Keratinocyte (primary cell): ENCODE data around the gene SULF2. TPM values are rescaled to one million over a fixed set of nuclear protein-coding genes. Genes with fewer than 3 reads are reported as not detected.

ENCODE experiments used
- DNase-seq: peaks from one replicate; pipeline ENCODE4 v3.0.0-alpha.2; 2011; ENCODE audit warnings: low read depth, missing footprints, low spot score
- FAIRE-seq: peaks from 2 replicates; lab custom pipeline; 2011; peaks lifted over from hg19 to GRCh38; lab: Jason Lieb, UNC
- H2AFZ ChIP-seq: 2 replicates; pipeline ENCODE4 v1.6.0; 2012; ENCODE audit warnings: low read length, control low read depth, inconsistent platforms; ENCODE audit not compliant: control insufficient read depth
- H3K27ac ChIP-seq: 2 replicates; pipeline ENCODE4 v1.5.1; 2011; ENCODE audit warnings: low read length; ENCODE audit not compliant: control insufficient read depth, insufficient read depth
- H3K27me3 ChIP-seq: 3 replicates; pipeline ENCODE4 v1.6.0; 2011; ENCODE audit warnings: low read length; ENCODE audit not compliant: control insufficient read depth, insufficient read depth; ENCODE audit errors: extremely low read depth
- H3K36me3 ChIP-seq, 2 experiments: 2 replicates in 1 of 2; 3 replicates in 1 of 2; pipeline ENCODE4 v1.5.1; 2011; ENCODE audit warnings: low read length in 2 of 2, mild to moderate bottlenecking in 1 of 2; ENCODE audit not compliant: control insufficient read depth in 2 of 2, insufficient read depth in 2 of 2; ENCODE audit errors: extremely low read depth in 1 of 2
- H3K4me1 ChIP-seq: 3 replicates; pipeline ENCODE4 v1.5.1; 2011; ENCODE audit warnings: low read length; ENCODE audit not compliant: control insufficient read depth, insufficient read depth; ENCODE audit errors: extremely low read depth
- H3K4me2 ChIP-seq: 3 replicates; pipeline ENCODE4 v1.6.0; 2011; ENCODE audit warnings: low read depth, low read length; ENCODE audit not compliant: control insufficient read depth, insufficient read depth; ENCODE audit errors: extremely low read depth
- H3K4me3 ChIP-seq, 3 experiments: fragments of 200-600 bp in 1 of 3; sonication (generic) in 1 of 3; 2 replicates in 2 of 3; 3 replicates in 1 of 3; pipeline ENCODE4 v1.5.1; 2011 to 2016; ENCODE audit warnings: low read length in 3 of 3, mild to moderate bottlenecking in 3 of 3, control low read depth in 2 of 3, inconsistent platforms in 1 of 3, low read depth in 1 of 3, mixed read lengths in 1 of 3, mixed run types in 1 of 3, moderate library complexity in 1 of 3; ENCODE audit not compliant: control insufficient read depth in 2 of 3, insufficient read depth in 2 of 3; ENCODE audit errors: extremely low read depth in 1 of 3
- H3K79me2 ChIP-seq: 2 replicates; pipeline ENCODE4 v1.6.0; 2012; ENCODE audit warnings: low read length; ENCODE audit not compliant: control insufficient read depth, insufficient read depth
- H3K9ac ChIP-seq: 3 replicates; pipeline ENCODE4 v1.6.0; 2011; ENCODE audit warnings: low read length; ENCODE audit not compliant: control insufficient read depth, insufficient read depth; ENCODE audit errors: extremely low read depth
- H3K9me1 ChIP-seq: 3 replicates; pipeline ENCODE4 v1.6.0; 2011; ENCODE audit warnings: low read length; ENCODE audit not compliant: control insufficient read depth, insufficient read depth; ENCODE audit errors: extremely low read depth
- H3K9me3 ChIP-seq: 2 replicates; pipeline ENCODE4 v1.5.1; 2012; ENCODE audit warnings: low read depth, low read length; ENCODE audit not compliant: control insufficient read depth
- H4K20me1 ChIP-seq: 3 replicates; pipeline ENCODE4 v1.6.0; 2011; ENCODE audit warnings: low read length; ENCODE audit not compliant: control insufficient read depth, insufficient read depth; ENCODE audit errors: extremely low read depth
- CTCF ChIP-seq, 3 experiments: IDR thresholded peaks in 1 of 3; conservative IDR thresholded peaks in 1 of 3; optimal IDR thresholded peaks in 1 of 3; 2 replicates in 2 of 3; 3 replicates in 1 of 3; pipeline versions ENCODE3 to v1.5.1; 2011; ENCODE audit warnings: low read length in 3 of 3, mild to moderate bottlenecking in 3 of 3, moderate library complexity in 2 of 3, control low read depth in 1 of 3, inconsistent platforms in 1 of 3; ENCODE audit not compliant: insufficient read depth in 2 of 3; ENCODE audit errors: extremely low read depth in 1 of 3
- EZH2 ChIP-seq: IDR thresholded peaks from one replicate; pipeline ENCODE4 v1.6.1; 2012; ENCODE audit warnings: inconsistent platforms, mild to moderate bottlenecking, low read length, moderate library complexity
- dilution Hi-C: fragments of 300-500 bp; cut with MboI; formaldehyde crosslinking; loops from one replicate; pipeline ENCODE4 v1.7.0; 2020; ENCODE audit warnings: low sequenced_read_pairs; ENCODE audit not compliant: extremely low pct_ligation_motif_present
- polyA plus RNA-seq, 5 experiments: library from polyadenylated mRNA; depleted of rRNA in 3 of 5; stranded (reverse) in 3 of 5; stranded (forward) in 1 of 5; unstranded in 1 of 5; fragments of >200 nt; gene quantifications; 1 replicate in 1 of 5; 2 replicates in 3 of 5; 3 replicates in 1 of 5; pipeline versions ENCODE4 v1.2.1 to v1.2.3, GENCODE V29; 2011 to 2012; ENCODE audit warnings: missing spikeins in 2 of 5, low read depth in 1 of 5, low replicate concordance in 1 of 5

SULF2 gene
- polyA plus RNA-seq, 1 donor (not counting 4 experiments of a cell fraction or from before 2014, with no cell fraction given): 64.4 TPM

GRCh38 chr20:47647994-47648393, 137.3 kb downstream of the SULF2 start:
- no peak overlapping the region for H3K9ac ChIP-seq
- no peaks in the 10 kb centered on the region for H3K9me3 ChIP-seq
- no peak for FAIRE-seq
- no peaks in the 10 kb centered on the region for H4K20me1 ChIP-seq
- H3K4me3 ChIP-seq: no peak overlapping the region
- no peaks in the 10 kb centered on the region for H3K27me3 ChIP-seq
- no peak for TF ChIP-seq CTCF (optimal IDR thresholded peaks at IDR 0.05 in 1 of 3, IDR thresholded peaks at IDR 0.05 in 1 of 3, conservative IDR thresholded peaks at IDR 0.05 in 1 of 3; ENCODE audit: extremely low read depth in 1 of 3, insufficient read depth in 2 of 3, low read length in 3 of 3)
- TF ChIP-seq EZH2: no peak
- H2AFZ ChIP-seq: no peak overlapping the region
- no peaks in the 10 kb centered on the region for H3K9me1 ChIP-seq
- H3K36me3 ChIP-seq: peaks cover 10 to 25% of the 10 kb centered on the region in 2 experiments
- H3K4me2 ChIP-seq: no peak overlapping the region
- no peaks in the 10 kb centered on the region for H3K4me1 ChIP-seq
- dilution Hi-C loops: no loop called here
- H3K27ac ChIP-seq: no peak overlapping the region
- H3K79me2 ChIP-seq: no peaks in the 10 kb centered on the region
- DNase-seq: no peak

- Histone ChIP-seq H3K4me3 (no peak overlapping the region), H3K36me3 (peaks cover 8 to 20% of the 10 kb centered on the region in 2 experiments), H3K9me3 (no peaks in the 10 kb centered on the region), H3K9ac (no peak overlapping the region), H3K27me3 (no peaks in the 10 kb centered on the region), H3K27ac (no peak overlapping the region), H3K79me2 (no peaks in the 10 kb centered on the region), H3K4me1 (no peaks in the 10 kb centered on the region), H3K4me2 (no peak overlapping the region), H2AFZ (no peak overlapping the region), H4K20me1 (no peaks in the 10 kb centered on the region), H3K9me1 (no peaks in the 10 kb centered on the region)
- FAIRE-seq: no peak
- dilution Hi-C loops: no loop called here
- no peak for TF ChIP-seq CTCF (optimal IDR thresholded peaks at IDR 0.05 in 1 of 3, IDR thresholded peaks at IDR 0.05 in 1 of 3, conservative IDR thresholded peaks at IDR 0.05 in 1 of 3; ENCODE audit: extremely low read depth in 1 of 3, insufficient read depth in 2 of 3, low read length in 3 of 3)
- no peak for TF ChIP-seq EZH2
- no peak for DNase-seq
These were observed 139.6 kb downstream of the SULF2 start for GRCh38 chr20:47645632-47646031.
